ENCODE results near the gene PBX1.

GRCh38 chr1:164511001-164511705 is 47.8 kb upstream of the PBX1 start:
- no peak for TF ChIP-seq CTCF (IDR thresholded peaks at IDR 0.05)
- TF ChIP-seq POLR2A (IDR thresholded peaks at IDR 0.05) = no peak

Measured in esophagus squamous epithelium (tissue), 4 donors.